ENCODE measurements around the gene RAB3IL1.

DNA sequence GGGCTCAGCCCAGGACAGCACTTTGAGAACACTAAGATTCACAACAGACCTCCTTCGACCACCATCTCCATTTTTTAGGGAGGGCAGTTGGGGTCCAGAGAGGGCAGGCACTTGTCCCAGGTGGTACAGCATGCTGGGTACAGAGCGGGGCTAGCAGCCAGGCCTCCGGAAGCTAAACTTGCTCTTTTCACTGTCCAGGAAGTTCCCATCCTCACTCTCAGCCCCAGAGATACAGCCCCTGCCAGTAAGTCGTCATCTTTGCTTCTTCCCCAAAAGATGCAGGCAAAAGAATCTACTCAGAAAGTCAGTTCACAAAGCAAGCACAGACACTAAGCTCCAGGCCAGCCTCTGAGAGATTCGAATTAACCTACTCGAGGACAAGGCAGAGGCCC lies 6.7 kb upstream of the RAB3IL1 start:
- TF ChIP-seq, protein P1, sequence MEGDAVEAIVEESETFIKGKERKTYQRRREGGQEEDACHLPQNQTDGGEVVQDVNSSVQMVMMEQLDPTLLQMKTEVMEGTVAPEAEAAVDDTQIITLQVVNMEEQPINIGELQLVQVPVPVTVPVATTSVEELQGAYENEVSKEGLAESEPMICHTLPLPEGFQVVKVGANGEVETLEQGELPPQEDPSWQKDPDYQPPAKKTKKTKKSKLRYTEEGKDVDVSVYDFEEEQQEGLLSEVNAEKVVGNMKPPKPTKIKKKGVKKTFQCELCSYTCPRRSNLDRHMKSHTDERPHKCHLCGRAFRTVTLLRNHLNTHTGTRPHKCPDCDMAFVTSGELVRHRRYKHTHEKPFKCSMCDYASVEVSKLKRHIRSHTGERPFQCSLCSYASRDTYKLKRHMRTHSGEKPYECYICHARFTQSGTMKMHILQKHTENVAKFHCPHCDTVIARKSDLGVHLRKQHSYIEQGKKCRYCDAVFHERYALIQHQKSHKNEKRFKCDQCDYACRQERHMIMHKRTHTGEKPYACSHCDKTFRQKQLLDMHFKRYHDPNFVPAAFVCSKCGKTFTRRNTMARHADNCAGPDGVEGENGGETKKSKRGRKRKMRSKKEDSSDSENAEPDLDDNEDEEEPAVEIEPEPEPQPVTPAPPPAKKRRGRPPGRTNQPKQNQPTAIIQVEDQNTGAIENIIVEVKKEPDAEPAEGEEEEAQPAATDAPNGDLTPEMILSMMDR (conservative IDR thresholded peaks at IDR 0.05 in 1 of 2, IDR thresholded peaks at IDR 0.05 in 1 of 2; ENCODE audit: low read depth in 1 of 2, low read length in 2 of 2), result no peak
- TF ChIP-seq EZH2 (IDR thresholded peaks at IDR 0.05; ENCODE audit: low read length, missing control alignments), result no peak
